ENCODE results near the gene ARHGEF7.

ARHGEF7 gene

DNA sequence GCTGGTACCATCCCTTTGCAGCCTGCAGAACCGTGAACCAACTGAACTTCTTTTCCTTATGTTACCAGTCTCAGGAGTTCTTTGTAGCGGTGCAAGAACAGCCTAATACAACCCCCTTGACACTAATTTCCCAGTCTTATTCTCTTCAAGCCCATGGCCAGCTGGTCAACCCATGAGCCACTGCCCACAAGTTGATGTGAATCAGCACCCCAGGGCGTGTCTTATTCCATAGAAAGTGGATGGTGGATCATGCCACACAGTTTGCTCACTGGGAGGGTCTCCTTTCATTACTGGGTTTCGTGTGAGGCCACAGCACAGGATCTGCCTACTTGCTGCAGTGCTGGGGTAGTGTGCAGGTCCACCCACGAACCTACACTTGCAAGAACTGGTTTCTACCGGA, 232.3 kb downstream of the ARHGEF7 start:
- Histone ChIP-seq H2AFZ (ENCODE audit: low read depth, low read length) (no peak overlapping the region), H3K36me3 (replicated peaks; ENCODE audit: low read depth, low read length) (no peaks in the 10 kb centered on the region), H3K9ac (ENCODE audit: low read length) (no peak overlapping the region), H3K4me3 (ENCODE audit: low read length) (no peak overlapping the region), H3K4me1 (ENCODE audit: low read length) (no peaks in the 10 kb centered on the region), H3K27me3 (ENCODE audit: low read depth, low read length) (no peaks in the 10 kb centered on the region), H3K79me2 (ENCODE audit: low read length) (no peaks in the 10 kb centered on the region), H3K4me2 (ENCODE audit: low read length) (no peak overlapping the region), H3K27ac (ENCODE audit: low read length) (no peak overlapping the region), H3K9me3 (ENCODE audit: insufficient read depth, low read length) (no peaks in the 10 kb centered on the region), H4K20me1 (ENCODE audit: insufficient read depth, low read length) (no peaks in the 10 kb centered on the region)
- TF ChIP-seq, protein P1, sequence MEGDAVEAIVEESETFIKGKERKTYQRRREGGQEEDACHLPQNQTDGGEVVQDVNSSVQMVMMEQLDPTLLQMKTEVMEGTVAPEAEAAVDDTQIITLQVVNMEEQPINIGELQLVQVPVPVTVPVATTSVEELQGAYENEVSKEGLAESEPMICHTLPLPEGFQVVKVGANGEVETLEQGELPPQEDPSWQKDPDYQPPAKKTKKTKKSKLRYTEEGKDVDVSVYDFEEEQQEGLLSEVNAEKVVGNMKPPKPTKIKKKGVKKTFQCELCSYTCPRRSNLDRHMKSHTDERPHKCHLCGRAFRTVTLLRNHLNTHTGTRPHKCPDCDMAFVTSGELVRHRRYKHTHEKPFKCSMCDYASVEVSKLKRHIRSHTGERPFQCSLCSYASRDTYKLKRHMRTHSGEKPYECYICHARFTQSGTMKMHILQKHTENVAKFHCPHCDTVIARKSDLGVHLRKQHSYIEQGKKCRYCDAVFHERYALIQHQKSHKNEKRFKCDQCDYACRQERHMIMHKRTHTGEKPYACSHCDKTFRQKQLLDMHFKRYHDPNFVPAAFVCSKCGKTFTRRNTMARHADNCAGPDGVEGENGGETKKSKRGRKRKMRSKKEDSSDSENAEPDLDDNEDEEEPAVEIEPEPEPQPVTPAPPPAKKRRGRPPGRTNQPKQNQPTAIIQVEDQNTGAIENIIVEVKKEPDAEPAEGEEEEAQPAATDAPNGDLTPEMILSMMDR (IDR thresholded peaks at IDR 0.05; ENCODE audit: low read depth, low read length): no peak
- no peak for TF ChIP-seq EZH2phosphoT487 (IDR thresholded peaks at IDR 0.05; ENCODE audit: low read depth)

DNA sequence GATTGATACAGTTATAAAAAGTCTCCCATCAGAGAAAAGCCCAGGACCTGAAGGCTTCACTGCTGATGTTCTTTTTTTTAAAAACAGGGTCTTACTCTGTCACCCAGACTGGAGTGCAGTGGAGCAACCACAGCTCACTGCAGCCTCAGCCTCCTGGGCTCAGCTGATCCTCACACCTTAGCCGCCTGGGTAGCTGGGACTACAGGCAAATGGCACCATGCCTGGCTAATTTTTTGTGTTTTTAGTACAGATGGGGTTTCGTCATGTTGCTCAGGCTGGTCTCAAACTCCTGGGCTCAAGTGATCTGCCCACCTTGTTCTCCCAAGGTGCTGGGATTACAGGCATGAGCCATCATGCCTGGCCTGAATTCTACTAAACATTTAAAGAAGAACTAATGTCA, 238.4 kb downstream of the ARHGEF7 start:
- Histone ChIP-seq H3K36me3 (replicated peaks; ENCODE audit: low read depth, low read length) (no peaks in the 10 kb centered on the region), H2AFZ (ENCODE audit: low read depth, low read length) (no peak overlapping the region), H3K4me1 (ENCODE audit: low read length) (no peaks in the 10 kb centered on the region), H3K4me3 (ENCODE audit: low read length) (no peak overlapping the region), H3K9me3 (ENCODE audit: insufficient read depth, low read length) (no peaks in the 10 kb centered on the region), H3K9ac (ENCODE audit: low read length) (no peak overlapping the region), H4K20me1 (ENCODE audit: insufficient read depth, low read length) (no peaks in the 10 kb centered on the region), H3K4me2 (ENCODE audit: low read length) (no peak overlapping the region), H3K27me3 (ENCODE audit: low read depth, low read length) (peaks cover 20% of the 10 kb centered on the region), H3K79me2 (ENCODE audit: low read length) (no peaks in the 10 kb centered on the region), H3K27ac (ENCODE audit: low read length) (no peak overlapping the region)
- no peak for TF ChIP-seq EZH2phosphoT487 (IDR thresholded peaks at IDR 0.05; ENCODE audit: low read depth)
- TF ChIP-seq, protein P1 (IDR thresholded peaks at IDR 0.05; ENCODE audit: low read depth, low read length): no peak

DNA sequence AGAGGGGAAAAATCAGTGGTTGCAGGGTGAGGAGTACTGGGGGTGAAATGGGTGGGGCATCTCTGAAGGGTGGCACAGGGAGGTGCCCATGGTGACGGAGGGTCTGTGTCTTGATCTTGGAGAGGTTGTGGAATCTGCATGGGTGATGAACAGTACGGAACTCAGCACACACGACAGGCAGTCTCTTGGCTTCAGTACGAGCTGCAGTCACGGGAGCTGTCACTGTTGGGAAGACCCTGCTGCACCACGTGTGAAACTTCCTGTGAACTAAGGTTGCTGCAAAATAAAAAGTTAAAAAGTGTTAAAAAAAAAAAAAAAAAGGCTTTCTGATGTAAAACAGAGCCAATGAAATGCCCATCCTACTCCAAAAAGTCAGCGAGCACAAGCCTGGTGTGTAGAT, 239.7 kb downstream of the ARHGEF7 start:
- no peaks in the 10 kb centered on the region for H3K36me3 ChIP-seq (replicated peaks; ENCODE audit: low read depth, low read length)
- no peaks in the 10 kb centered on the region for H3K4me1 ChIP-seq (ENCODE audit: low read length)
- no peaks in the 10 kb centered on the region for H4K20me1 ChIP-seq (ENCODE audit: insufficient read depth, low read length)

More for the DNA sequence above, 239.7 kb downstream of the ARHGEF7 start:
- Histone ChIP-seq H3K27ac (ENCODE audit: low read length) (no peak overlapping the region), H3K9ac (ENCODE audit: low read length) (no peak overlapping the region), H2AFZ (ENCODE audit: low read depth, low read length) (no peak overlapping the region), H3K4me3 (ENCODE audit: low read length) (no peak overlapping the region), H3K9me3 (ENCODE audit: insufficient read depth, low read length) (no peaks in the 10 kb centered on the region), H3K4me2 (ENCODE audit: low read length) (no peak overlapping the region), H3K79me2 (ENCODE audit: low read length) (no peaks in the 10 kb centered on the region), H3K27me3 (ENCODE audit: low read depth, low read length) (peaks cover 20% of the 10 kb centered on the region)
- TF ChIP-seq, protein P1 (IDR thresholded peaks at IDR 0.05; ENCODE audit: low read depth, low read length): no peak
- no peak for TF ChIP-seq EZH2phosphoT487 (IDR thresholded peaks at IDR 0.05; ENCODE audit: low read depth)

Data from OCI-LY3 (cell line).